HEK293 (cell line): ENCODE measurements around the gene SPECC1L.

ENCODE experiments used
- BCL11A ChIP-seq: fragments of 450-650 bp; formaldehyde crosslinking; IDR thresholded peaks from 2 replicates; pipeline ENCODE4 v1.5.1; 2016; ENCODE audit warnings: low read depth, missing biosample characterization, missing genetic modification characterization
- GLIS2 ChIP-seq: fragments of 450-650 bp; formaldehyde crosslinking; IDR thresholded peaks from 2 replicates; pipeline ENCODE4 v1.5.1; 2016; ENCODE audit warnings: missing biosample characterization, missing genetic modification characterization
- YY1 ChIP-seq: fragments of 450-650 bp; formaldehyde crosslinking; IDR thresholded peaks from 2 replicates; pipeline ENCODE4 v1.5.1; 2018; ENCODE audit warnings: missing biosample characterization, missing genetic modification characterization
- ZBTB1 ChIP-seq: fragments of 450-650 bp; formaldehyde crosslinking; IDR thresholded peaks from 2 replicates; pipeline ENCODE4 v1.5.1; 2016; ENCODE audit warnings: missing biosample characterization, missing genetic modification characterization
- ZFP37 ChIP-seq: fragments of 450-650 bp; formaldehyde crosslinking; IDR thresholded peaks from 2 replicates; pipeline ENCODE4 v1.5.1; 2016; ENCODE audit warnings: missing biosample characterization, missing genetic modification characterization
- ZNF18 ChIP-seq: fragments of 450-650 bp; formaldehyde crosslinking; IDR thresholded peaks from 2 replicates; pipeline ENCODE4 v1.5.1; 2016; ENCODE audit warnings: missing biosample characterization, missing genetic modification characterization
- ZNF449 ChIP-seq: fragments of 450-650 bp; formaldehyde crosslinking; IDR thresholded peaks from 2 replicates; pipeline ENCODE4 v1.5.1; 2017; ENCODE audit warnings: missing biosample characterization, mild to moderate bottlenecking, missing genetic modification characterization, moderate library complexity
- ZNF629 ChIP-seq: fragments of 450-650 bp; formaldehyde crosslinking; IDR thresholded peaks from 2 replicates; pipeline ENCODE4 v1.5.1; 2017; ENCODE audit warnings: missing biosample characterization, missing genetic modification characterization
- ZSCAN23 ChIP-seq: fragments of 450-650 bp; formaldehyde crosslinking; IDR thresholded peaks from 2 replicates; pipeline ENCODE4 v1.5.1; 2016; ENCODE audit warnings: missing biosample characterization, missing genetic modification characterization
- TF ChIP-seq, protein P1 (sequence below): fragments of 450-650 bp; formaldehyde crosslinking; IDR thresholded peaks from 2 replicates; pipeline ENCODE4 v1.5.1; 2016; ENCODE audit warnings: missing biosample characterization, missing genetic modification characterization
- TF ChIP-seq, protein P2 (sequence below): sonication (generic); formaldehyde crosslinking; IDR thresholded peaks from 2 replicates; pipeline ENCODE4 v1.8.1; 2022; ENCODE audit warnings: mild to moderate bottlenecking, moderate library complexity, missing genetic modification reagents

DNA sequence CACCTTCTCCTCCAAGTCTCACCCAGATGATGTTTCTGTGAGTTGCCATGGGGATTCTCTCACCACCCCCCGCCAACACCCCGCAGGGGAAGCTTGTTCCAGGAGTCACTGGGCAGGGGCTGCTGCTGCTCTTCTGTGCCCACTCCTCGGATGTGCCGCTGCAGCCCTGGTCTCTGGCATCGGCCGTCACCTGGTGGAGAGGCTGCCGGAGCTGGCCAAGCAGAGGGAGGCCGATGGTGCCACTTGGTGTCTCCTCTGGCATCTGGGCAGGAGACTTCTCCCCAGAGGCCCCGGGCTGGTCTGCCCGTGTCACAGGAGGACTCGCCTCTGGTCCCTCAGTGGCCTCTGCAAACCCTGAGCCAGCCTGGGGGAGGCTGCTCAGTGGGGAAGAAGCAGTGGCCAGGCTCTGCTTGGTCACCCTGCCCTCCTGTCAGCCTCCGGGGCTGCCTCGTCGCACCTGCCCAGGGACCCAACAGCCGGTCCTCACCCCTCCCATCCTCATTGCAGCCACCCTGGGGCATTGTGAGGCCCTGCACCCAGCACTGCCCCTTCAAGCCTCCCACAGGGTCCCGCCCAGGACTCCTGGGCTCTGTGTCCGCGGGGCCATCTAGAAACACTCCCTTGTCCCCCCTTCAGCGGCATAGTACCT, 156.3 kb downstream of the SPECC1L start:
- TF ChIP-seq ZBTB1 (tag by site-specific recombination) (no peak), ZSCAN23 (no peak), YY1 (no peak), BCL11A (tag by site-specific recombination) (no peak), ZFP37 (tag by site-specific recombination) (no peak), ZNF629 (tag by site-specific recombination) (no peak), ZNF18 (no peak), ZNF449 (tag by site-specific recombination) (no peak), GLIS2 (no peak)
- TF ChIP-seq, protein P1, sequence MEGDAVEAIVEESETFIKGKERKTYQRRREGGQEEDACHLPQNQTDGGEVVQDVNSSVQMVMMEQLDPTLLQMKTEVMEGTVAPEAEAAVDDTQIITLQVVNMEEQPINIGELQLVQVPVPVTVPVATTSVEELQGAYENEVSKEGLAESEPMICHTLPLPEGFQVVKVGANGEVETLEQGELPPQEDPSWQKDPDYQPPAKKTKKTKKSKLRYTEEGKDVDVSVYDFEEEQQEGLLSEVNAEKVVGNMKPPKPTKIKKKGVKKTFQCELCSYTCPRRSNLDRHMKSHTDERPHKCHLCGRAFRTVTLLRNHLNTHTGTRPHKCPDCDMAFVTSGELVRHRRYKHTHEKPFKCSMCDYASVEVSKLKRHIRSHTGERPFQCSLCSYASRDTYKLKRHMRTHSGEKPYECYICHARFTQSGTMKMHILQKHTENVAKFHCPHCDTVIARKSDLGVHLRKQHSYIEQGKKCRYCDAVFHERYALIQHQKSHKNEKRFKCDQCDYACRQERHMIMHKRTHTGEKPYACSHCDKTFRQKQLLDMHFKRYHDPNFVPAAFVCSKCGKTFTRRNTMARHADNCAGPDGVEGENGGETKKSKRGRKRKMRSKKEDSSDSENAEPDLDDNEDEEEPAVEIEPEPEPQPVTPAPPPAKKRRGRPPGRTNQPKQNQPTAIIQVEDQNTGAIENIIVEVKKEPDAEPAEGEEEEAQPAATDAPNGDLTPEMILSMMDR (tag by site-specific recombination) = no peak
- TF ChIP-seq, protein P2, sequence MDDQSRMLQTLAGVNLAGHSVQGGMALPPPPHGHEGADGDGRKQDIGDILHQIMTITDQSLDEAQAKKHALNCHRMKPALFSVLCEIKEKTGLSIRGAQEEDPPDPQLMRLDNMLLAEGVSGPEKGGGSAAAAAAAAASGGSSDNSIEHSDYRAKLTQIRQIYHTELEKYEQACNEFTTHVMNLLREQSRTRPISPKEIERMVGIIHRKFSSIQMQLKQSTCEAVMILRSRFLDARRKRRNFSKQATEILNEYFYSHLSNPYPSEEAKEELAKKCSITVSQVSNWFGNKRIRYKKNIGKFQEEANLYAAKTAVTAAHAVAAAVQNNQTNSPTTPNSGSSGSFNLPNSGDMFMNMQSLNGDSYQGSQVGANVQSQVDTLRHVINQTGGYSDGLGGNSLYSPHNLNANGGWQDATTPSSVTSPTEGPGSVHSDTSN = no peak
